SK-N-SH treated with all-trans-retinoic acid at 6 μM for 48 hours (cell line): ENCODE data around the gene PLCB3.

Source experiments
- ISL1 ChIP-seq: fragments of 250-450 bp; sonication (Bioruptor Pico); IDR thresholded peaks from 2 replicates; pipeline ENCODE4 v2.1.2; 2022; ENCODE audit warnings: mild to moderate bottlenecking, moderate library complexity
- SNAI2 ChIP-seq: fragments of 250-450 bp; sonication (Bioruptor Pico); IDR thresholded peaks from 2 replicates; pipeline ENCODE4 v1.5.0; 2020; ENCODE audit warnings: mild to moderate bottlenecking, moderate library complexity
- TSHZ2 ChIP-seq: fragments of 250-450 bp; sonication (Bioruptor Pico); IDR thresholded peaks from 2 replicates; pipeline ENCODE4 v1.5.0; 2020; ENCODE audit warnings: mild to moderate bottlenecking, moderate library complexity
- ZC3H10 ChIP-seq: fragments of 250-450 bp; sonication (Bioruptor Pico); IDR thresholded peaks from 2 replicates; pipeline ENCODE4 v1.5.1; 2021; ENCODE audit warnings: mild to moderate bottlenecking, moderate library complexity
- ZFP3 ChIP-seq: fragments of 250-450 bp; sonication (Bioruptor Pico); IDR thresholded peaks from 2 replicates; pipeline ENCODE4 v1.5.0; 2020; ENCODE audit warnings: mild to moderate bottlenecking, moderate library complexity
- ZFP30 ChIP-seq: fragments of 450-650 bp; formaldehyde crosslinking; IDR thresholded peaks from 2 replicates; pipeline ENCODE4 v1.5.0; 2022; ENCODE audit warnings: mild to moderate bottlenecking, moderate library complexity
- ZNF565 ChIP-seq: fragments of 450-650 bp; formaldehyde crosslinking; conservative IDR thresholded peaks from 2 replicates; pipeline ENCODE4 v1.5.0; 2020; ENCODE audit warnings: low read depth, mild to moderate bottlenecking, moderate library complexity

GRCh38 chr11:64241491-64242374, 9.6 kb upstream of the PLCB3 start:
- TF ChIP-seq ISL1 (CRISPR knock-in tag), result no peak
- TF ChIP-seq ZFP30 (CRISPR knock-in tag), result no peak
- no peak for TF ChIP-seq ZFP3 (CRISPR knock-in tag)
- no peak for TF ChIP-seq SNAI2 (CRISPR knock-in tag)
- no peak for TF ChIP-seq ZC3H10 (CRISPR knock-in tag)
- no peak; the same call in 1 of the 2 replicates for TF ChIP-seq TSHZ2
- no peak for TF ChIP-seq ZNF565 (CRISPR knock-in tag)
